Stimulated activated CD4-positive, alpha-beta T cell treated with anti-CD3 and anti-CD28 coated beads, Interleukin-12 subunit alpha, Interleukin-12 subunit beta, amount 100 ng/mL, for 48 hours (primary cell): ENCODE results near the gene CYSLTR2.
A peak's percentile ranks its signal among the peaks of the same experiment; 100 is the strongest.

Source experiments
- DNase-seq, 3 donors: peaks; one replicate each; pipeline ENCODE4 v3.0.0-alpha.2; 2020; ENCODE audit warnings: low read depth in 2 of 3, low spot score in 1 of 3

Gene CYSLTR2

DNA sequence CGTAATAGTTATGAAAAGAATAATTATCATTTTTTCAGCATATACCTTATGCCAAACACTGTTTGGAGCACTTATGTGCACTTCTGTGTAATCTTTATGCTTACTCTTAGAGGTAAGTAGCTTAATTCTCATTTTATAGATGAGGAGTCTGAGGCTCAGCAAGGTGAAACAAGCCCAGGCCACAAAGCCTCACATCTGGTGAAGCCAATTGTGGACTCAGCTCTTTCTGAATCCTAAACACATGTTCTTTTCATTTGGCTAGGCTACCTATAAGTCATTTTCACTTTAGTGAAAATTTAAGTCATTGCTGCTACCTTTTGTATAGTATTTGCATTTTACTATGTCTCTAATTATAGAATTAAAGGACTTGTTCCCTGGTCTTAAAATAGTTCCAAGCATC lies 84.0 kb downstream of the CYSLTR2 start:
- no peak for DNase-seq

DNA sequence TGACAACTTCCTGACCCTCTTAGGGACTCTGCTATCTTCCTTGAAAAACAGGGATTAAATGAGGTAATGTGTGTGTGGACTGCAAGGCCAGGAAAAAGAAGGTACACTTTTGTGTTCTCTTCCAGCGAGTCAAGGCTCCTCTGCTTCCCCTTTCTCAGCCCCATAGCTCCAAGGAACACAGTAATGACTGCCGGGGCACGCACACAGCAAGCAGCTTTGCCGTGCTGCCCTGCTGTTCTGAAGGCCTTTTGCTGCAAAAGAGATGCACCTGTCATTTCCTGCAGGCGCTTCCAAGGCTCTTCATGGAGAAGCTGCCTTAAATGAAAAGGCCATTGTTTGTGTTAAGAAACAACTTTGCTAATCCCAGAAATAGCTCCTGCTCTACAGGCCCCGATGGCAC lies 84.6 kb downstream of the CYSLTR2 start:
- DNase-seq, result no peak

DNA sequence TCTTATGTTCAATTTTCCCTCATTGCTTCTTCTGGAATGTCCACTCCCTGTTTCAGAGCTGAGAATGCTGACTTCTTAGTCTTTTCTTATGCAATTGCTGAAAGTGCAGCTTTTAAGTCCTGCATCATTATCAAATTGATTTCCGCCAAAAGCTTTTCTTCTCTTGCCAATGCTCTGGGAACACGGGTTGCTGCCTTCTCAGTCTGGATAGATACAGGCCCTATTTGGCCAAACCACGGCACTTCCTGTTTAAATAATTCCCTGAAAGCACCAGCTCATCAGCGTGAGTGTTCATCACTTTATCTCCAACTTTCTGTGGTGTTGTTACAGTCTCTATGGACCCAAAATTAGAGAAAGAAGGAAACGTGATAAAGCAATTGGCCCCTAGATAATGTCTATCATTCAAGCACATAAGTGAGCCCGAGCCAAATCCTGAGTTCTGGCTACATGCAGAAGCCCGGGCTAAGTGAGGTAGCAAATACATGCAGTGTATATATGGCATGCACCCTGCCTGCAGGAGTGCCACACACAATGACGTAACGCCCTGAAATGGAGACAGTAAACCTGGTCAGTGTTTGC lies 85.7 kb downstream of the CYSLTR2 start:
- no peak for DNase-seq

DNA sequence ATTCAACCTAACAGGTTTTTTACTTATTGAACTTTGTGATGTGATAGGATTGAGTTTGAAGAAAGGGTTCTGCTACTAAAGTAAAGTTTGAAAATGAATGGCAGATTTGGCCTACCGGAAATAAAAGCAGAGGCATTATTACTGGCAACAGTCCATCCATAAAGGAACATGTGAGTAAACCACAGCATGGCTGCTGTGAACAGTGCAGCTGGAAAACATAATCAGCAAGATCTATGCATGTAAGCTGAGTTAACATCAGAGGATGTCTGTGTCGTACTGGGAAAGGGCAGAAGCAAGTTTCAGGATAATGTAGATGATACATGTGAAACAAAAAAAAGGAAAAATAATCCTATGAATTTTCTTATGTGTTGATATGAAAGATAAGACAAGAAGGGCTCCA lies 87.6 kb downstream of the CYSLTR2 start:
- DNase-seq, result no peak

DNA sequence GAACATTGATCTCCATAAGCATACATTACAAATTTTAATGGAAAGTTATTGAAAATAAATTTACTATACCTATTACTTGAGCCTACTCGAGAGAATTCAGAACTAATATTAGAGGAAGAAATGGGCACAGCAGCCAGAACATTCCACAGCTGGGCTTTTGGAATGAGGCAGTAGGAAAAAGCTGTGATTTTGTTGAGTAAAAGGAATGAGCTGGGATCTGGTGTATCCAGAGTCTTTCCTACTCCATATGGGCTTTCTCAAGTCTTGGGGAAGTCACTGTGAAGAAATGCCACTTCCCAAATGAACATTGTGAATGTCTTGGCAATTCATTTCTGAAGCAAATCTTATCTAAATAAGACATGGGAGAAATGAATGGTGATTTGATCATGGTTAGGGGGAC lies 93.1 kb downstream of the CYSLTR2 start:
- no peak for DNase-seq

DNA sequence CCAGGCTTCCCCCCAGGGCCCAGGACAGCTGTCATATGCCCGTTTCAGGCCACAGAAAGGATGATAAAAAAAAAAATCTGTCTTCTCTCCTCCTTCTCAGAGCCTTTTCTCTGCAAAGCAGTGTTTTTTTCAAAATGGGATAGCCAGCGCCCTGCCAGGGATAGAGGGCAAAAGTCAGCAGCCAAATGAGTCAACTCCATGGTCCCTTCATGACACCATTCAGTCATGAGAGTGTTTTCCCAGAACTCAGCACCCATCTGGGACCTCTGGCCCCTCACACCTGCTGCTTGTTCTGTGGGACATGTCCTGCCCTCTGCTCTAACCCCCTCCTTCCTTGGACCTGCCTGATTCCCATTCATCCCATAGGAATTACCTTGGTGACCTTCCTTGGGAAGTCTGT lies 95.0 kb downstream of the CYSLTR2 start:
- no peak for DNase-seq

DNA sequence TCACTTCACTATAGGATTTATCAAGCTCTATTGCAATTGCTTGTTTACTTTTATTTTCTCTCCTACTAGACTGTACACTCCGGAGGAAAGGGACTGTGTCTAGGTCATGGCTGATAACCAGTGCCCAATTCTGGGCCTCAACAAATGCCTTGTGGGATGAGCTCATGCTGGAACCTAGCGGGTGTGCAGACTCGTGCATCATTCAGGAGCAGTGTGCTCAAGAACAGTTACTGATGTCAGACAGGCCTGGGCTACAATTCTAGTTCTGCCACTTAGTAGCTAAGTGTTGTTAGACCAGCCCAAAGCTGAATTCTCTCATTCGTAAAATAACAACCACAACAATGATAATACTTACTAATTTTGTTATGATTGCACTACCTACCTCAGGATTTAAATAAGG lies 95.4 kb downstream of the CYSLTR2 start:
- no peak for DNase-seq

DNA sequence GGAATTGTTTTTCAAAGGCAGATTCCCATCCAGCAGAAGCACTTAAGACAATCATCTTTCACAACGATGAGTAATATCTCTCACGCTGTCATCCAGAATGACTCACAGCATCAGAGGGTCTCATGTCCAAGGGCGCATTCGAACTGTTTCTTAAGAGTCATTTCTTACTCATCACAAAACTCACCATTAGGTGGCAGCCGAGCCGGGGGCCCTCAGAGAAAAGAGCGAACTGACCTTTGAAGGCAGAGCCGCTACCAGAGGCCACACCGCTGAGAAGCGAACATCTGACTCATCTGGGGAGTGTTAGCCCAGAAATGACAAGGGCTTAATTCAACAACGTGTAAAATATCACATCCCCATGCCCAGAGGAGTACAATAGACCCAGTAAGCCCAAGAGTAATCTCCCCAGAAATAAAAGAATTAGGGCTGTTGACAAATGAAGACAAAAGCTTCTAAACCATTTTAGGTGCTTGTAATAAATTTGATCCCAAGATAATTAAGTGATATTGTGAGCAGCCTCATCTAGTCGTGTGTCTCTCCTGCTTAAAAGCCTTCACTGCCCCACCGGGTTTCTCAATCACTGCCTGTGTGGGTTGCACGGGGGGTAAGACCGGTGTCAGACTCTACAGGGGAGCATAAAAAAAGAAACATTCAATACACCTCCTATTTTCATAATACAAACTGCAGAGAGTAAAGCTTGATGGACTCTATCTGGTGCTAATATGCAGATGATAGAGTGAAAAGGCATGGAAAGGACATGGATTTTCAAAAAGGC lies 96.2 kb downstream of the CYSLTR2 start:
- DNase-seq, result peak; percentile 65 to 75 (median 75)

DNA sequence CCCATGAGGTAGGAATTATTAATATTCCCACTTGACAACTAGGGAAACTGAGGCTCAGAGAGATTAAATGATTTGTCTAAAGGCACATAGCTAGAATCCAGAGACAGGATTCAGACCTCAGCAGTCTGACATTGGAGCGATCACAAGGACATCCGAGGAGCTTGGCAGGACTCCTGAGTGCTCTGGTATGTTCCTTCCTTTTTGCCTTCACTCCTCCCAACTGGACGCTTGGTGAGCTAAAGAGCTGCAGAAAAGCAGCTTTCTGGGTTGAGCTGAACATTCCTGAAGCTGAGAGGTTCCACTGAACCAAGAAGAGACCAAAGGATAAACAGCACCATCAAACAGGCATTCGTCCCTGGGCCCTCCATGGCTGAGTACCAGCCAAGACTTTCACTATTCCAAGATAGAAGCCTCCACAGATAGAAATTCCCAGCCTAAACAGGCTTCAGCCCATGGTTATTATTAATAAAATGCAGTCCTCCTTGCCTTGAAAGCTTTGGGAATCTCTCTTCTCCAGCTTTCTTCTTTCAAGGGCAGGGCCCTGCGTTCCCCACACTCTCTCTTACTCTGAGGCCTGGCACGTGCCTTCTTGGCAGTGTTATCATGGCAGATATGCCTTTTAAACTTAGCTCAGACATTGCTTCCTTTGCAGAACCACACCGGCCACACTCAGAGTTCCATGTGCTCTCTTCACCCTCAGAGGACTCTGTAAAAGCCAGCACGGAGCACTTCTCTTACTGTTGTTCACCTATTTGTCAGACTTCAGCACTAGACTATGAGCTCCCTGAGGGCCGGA lies 97.1 kb downstream of the CYSLTR2 start:
- no peak for DNase-seq

DNA sequence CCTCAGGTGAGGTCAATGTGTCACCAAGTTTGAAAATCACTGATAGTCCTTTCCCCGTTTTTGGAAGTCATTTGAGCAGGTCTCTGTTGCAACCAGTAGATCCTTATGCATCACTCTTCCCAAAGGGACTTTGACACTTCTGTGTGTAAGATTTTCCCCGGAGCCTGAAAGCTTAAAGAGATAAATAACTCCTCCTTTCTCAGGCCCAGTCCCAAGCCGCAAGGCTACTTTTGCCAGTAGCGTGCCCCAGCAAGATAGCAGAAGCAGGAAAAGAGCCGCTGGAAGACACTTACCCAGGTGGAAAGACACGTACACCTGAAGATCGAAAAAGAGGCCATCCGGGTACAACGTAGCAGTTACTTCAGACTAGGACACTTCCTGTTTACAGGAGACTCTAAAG lies 106.9 kb downstream of the CYSLTR2 start:
- no peak for DNase-seq
